ENCODE measurements around the gene DUSP28.

- no peak for TF ChIP-seq CTCF (conservative IDR thresholded peaks at IDR 0.05; ENCODE audit: low read depth in 2 of 2)
- no peak for TF ChIP-seq POLR2AphosphoS5 (IDR thresholded peaks at IDR 0.05; ENCODE audit: low read depth)
- TF ChIP-seq CREB1 (CRISPR knock-in tag; IDR thresholded peaks at IDR 0.05; ENCODE audit: low read depth), result no peak
Measured at GRCh38 chr2:240510513-240511210, 49.5 kb upstream of the DUSP28 start.

Data from GM23338 (cell line).